Activated CD4-positive, alpha-beta memory T cell treated with anti-CD3 and anti-CD28 coated beads, Interleukin-2, amount 10 ng/mL, durations not matched to agents 7 days and 5 days (primary cell): Measurements from ENCODE around the gene PPAN. TPM values are rescaled to one million over a fixed set of nuclear protein-coding genes. Genes with fewer than 3 reads are reported as not detected.

Experiments used
- CTCF ChIA-PET: fragments of 350-600 bp; sonication (Branson Sonifier 250); formaldehyde crosslinking; loops from one replicate; lab custom pipeline; 2021; ENCODE audit warnings: antibody characterized with exemption, inconsistent platforms; lab: Charles Lee
- POLR2A ChIA-PET: fragments of 350-600 bp; sonication (Branson Sonifier 250); formaldehyde crosslinking; loops from one replicate; lab custom pipeline; 2021; ENCODE audit warnings: antibody characterized with exemption; lab: Charles Lee
- DNase-seq: peaks from one replicate; pipeline ENCODE4 v3.0.0-alpha.2; 2020
- H3K27ac Mint-ChIP-seq: one replicate; pipeline ENCODE4 v1.8.0; 2021; ENCODE audit warnings: mild to moderate bottlenecking, mixed read lengths
- H3K27me3 Mint-ChIP-seq: one replicate; pipeline ENCODE4 v1.8.0; 2021; ENCODE audit warnings: mixed read lengths
- H3K36me3 Mint-ChIP-seq: one replicate; pipeline ENCODE4 v1.8.0; 2021; ENCODE audit warnings: low read depth, mixed read lengths
- H3K4me1 Mint-ChIP-seq: one replicate; pipeline ENCODE4 v1.8.0; 2021; ENCODE audit warnings: mixed read lengths
- H3K4me3 Mint-ChIP-seq: one replicate; pipeline ENCODE4 v1.8.0; 2021; ENCODE audit warnings: mild to moderate bottlenecking, mixed read lengths
- H3K9me3 Mint-ChIP-seq: one replicate; pipeline ENCODE4 v1.8.0; 2021; ENCODE audit warnings: mixed read lengths
- total RNA-seq, 2 experiments: library from RNA; stranded (reverse); gene quantifications; one replicate each; pipeline ENCODE4 v1.2.3, GENCODE V29; 2021

Gene PPAN
- total RNA-seq, 2 experiments from 2014 or later, result 74.3 to 75.6 TPM

DNA sequence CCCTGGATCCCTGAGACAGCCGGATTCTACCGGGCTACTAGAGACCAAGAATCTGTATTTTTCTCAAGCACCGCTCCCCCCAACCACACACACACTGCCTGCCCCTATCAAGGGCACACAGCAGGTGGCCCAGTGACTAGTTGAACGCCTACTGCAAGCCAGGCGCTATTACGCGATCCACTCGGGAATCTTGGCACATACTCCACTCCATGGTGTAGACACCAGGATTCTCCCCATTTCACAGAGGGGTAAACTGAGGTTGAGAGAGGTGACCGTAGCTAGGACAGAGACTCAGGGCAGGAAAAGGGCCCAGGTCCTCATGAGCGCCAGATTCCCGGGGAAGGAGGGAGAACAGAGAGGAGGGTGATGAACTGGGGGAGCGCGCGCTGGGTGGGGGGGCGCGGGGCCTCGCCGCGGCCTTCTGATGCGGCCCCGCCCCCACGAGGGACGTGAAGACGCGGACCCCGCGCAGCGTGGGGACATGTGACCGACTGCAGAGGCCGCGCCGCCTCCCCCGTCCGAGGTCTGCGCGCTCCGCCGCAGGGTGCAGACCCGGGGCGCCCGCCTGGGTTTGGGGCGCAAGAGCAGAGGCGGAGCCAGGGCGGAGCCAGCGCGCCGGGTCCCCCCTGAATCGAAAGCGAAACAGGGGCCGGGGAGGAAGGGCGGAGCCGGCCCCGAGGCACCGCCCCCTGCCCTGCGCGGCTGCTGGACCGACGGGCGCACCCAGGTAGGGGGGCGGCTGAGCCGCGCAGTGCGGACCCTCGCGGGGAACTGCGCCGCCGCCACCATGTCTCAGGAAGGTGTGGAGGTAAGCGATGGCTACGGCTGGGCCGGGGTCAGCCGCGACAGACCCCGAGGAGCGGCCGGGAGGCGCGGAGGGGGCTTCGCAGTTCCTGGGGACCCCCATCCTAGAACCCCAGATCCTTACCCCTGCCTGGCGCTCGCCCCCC, 20.2 kb upstream of the PPAN start, which contains the start of gene SHFL:
Gene SHFL, plus strand, starts transcription at position 677 of the 950 bp plus-strand sequence. Its CDS starts 111 bp downstream, at position 788.
- peak within 1 kb of the TSS; percentile 74 for H3K27ac Mint-ChIP-seq
- peak within 1 kb of the TSS; percentile 85 for H3K4me3 Mint-ChIP-seq
- DNase-seq, result peak; percentile 90
- H3K4me1 Mint-ChIP-seq, result peaks cover 19% of the 10 kb centered on the region
- H3K27me3 Mint-ChIP-seq, result no peaks in the 10 kb centered on the region
- H3K9me3 Mint-ChIP-seq, result no peaks in the 10 kb centered on the region
- peaks cover 25% of the 10 kb centered on the region for H3K36me3 Mint-ChIP-seq
- POLR2A ChIA-PET, result interaction anchor here (1.8 to 4.6 kb wide), 2 partner anchors 10 to 19 kb away, joined by 4 to 21 read pairs; no protein-coding TSS in a partner anchor
- CTCF ChIA-PET, result no interaction called here

DNA sequence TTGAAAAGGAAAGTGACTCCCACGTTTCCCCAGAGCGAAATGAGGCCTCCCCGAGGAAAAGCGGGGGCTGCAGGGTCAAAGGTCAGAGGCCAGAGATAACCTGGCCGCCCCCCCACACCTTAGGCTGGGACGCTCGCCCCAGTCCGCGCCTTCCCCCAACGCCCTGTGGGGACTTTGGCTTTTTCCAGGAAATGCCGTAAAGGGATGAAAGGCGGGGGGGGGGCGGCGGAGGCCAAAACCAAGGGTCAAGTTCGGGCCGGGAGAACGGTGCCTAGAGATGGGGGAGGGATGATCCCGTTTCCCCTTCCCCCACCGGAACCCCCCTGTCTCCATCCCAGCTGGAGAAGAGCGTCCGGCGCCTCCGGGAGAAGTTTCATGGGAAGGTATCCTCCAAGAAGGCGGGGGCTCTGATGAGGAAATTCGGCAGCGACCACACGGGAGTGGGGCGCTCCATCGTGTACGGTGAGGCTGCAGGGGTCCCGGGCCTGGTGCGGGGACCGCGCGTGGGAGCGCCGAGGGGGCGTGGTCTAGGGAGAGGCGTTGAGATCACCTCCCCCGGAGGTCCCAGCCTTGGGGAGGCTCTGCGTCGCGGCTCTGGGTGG, 19.5 kb upstream of the PPAN start:
- Mint-ChIP-seq H3K4me3 (peak overlapping the region; percentile 85), H3K27ac (peak overlapping the region; percentile 74), H3K27me3 (no peaks in the 10 kb centered on the region), H3K9me3 (no peaks in the 10 kb centered on the region), H3K36me3 (peaks cover 31% of the 10 kb centered on the region), H3K4me1 (peaks cover 22% of the 10 kb centered on the region)
- ChIA-PET POLR2A (interaction anchor here (4.6 kb wide), 1 partner anchor 9 kb away, joined by 21 read pairs; no protein-coding TSS in a partner anchor), CTCF (no interaction called here)
- DNase-seq, result peak; percentile 50

DNA sequence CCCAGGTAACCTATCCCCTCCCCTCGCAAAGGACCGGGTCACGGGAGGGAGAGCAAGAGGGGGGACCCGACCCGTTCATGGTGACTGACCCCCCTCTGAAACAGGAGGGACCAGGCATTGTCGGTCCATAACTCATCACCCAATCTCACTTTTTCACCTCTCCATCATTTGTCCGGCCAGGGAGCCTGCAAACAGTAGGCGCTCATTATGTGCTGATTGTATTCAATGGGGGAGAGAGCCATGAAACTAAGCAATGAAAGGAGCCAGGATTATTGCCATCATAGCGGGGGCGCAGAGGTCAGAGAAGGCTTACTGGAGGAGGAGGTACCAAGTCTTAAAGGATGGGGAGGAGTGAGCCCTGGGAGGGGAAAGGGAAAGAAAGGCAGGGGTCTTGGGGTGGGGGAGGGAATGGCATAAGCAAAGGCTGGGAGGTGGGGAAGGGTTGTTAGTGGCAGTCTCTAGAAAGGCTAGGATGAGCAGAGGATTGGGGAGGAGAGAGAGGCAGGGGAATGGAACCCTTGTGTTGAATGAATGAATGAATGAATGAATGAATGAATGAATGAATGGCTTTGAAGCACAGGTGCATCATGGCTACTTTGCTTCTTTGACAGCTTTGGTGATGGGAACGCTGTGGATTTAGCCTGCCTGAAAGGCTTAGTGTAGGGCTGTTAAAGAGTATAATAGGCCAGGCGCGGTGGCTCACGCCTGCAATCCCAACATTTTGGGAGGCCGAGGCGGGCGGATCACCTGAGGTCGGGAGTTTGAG, 18.7 kb upstream of the PPAN start:
- no peak for DNase-seq

DNA sequence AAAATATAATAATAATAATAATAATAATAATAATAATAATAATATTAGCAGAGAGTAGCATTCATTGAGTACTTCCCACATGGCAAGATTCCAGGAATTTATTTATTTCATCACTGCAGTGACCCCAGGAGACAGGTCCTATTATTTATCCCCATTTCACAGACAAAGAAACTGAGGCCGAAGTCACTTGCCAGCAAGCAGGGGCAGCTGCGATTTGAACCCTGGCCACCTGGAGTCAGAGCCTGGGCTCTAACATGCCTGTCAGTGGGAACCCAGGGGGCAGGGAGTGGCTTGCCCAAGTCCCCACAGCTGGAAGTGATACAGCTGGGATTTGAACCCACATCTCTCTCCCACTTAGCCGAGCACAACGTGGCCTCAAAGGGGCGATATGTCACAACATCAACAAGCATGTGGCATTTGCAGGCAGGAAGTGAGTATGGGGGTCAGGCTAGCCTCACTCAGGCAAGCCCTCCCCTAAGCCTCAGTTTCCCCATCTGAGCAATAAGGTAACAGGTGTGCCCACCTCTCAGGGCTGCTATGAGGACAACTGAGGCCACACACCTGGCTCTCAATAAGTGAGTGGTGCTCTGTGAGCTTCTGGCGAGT, 17.1 kb upstream of the PPAN start:
- CTCF ChIA-PET, result no interaction called here
- POLR2A ChIA-PET, result interaction anchor here (1.3 kb wide), 1 partner anchor 17 kb away, joined by 5 read pairs; the partner anchor contains the start of gene PPAN

More for the DNA sequence above, 18.7 kb upstream of the PPAN start:
- POLR2A ChIA-PET, result interaction anchor here (4.6 kb wide), 1 partner anchor 8 kb away, joined by 21 read pairs; no protein-coding TSS in a partner anchor
- CTCF ChIA-PET, result interaction anchor here (0.7 kb wide), 1 partner anchor 321 kb away, joined by 3 read pairs; no protein-coding TSS in a partner anchor
- H3K27ac Mint-ChIP-seq, result peak overlapping the region; percentile 74
- H3K9me3 Mint-ChIP-seq, result no peaks in the 10 kb centered on the region
- peaks cover 27% of the 10 kb centered on the region for H3K4me1 Mint-ChIP-seq
- H3K27me3 Mint-ChIP-seq, result no peaks in the 10 kb centered on the region
- peak overlapping the region; percentile 85 for H3K4me3 Mint-ChIP-seq
- peaks cover 38% of the 10 kb centered on the region for H3K36me3 Mint-ChIP-seq

DNA sequence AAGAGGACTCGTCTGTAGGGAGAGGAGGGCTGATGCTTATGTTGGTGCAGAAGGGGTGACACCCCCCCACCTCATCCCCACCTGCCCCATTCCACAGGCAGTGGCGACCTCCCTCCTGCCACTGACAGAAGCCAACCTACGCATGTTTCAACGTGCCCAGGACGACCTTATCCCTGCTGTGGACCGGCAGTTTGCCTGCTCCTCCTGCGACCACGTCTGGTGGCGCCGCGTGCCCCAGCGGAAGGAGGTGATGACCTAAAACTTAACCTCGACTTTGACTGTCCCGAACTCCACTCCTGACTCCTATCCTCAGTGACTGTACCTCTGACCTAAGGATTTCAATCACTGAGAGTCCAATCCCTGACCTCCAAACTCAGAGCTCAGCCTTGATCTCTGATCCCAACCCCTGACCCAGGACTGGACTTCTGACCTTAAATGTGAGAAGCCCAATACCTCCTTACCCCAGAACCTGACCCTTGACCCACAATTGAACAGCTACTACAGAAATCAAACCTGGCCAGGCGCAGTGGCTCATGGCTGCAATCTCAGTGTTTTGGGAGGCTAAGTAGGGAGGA, 16.3 kb upstream of the PPAN start:
- Mint-ChIP-seq H3K4me3 (no peak overlapping the region), H3K27me3 (no peaks in the 10 kb centered on the region), H3K4me1 (peaks cover 27% of the 10 kb centered on the region), H3K27ac (peak overlapping the region; percentile 47), H3K36me3 (peaks cover 59% of the 10 kb centered on the region), H3K9me3 (no peaks in the 10 kb centered on the region)
- ChIA-PET CTCF (no interaction called here), POLR2A (interaction anchor here (1.4 kb wide), 1 partner anchor 16 kb away, joined by 4 read pairs; the partner anchor contains the start of gene PPAN)
- no peak for DNase-seq

More for the DNA sequence above, 17.1 kb upstream of the PPAN start:
- no peak overlapping the region for H3K27ac Mint-ChIP-seq
- H3K4me1 Mint-ChIP-seq, result peaks cover 27% of the 10 kb centered on the region
- H3K36me3 Mint-ChIP-seq, result peaks cover 53% of the 10 kb centered on the region
- no peak overlapping the region for H3K4me3 Mint-ChIP-seq
- no peaks in the 10 kb centered on the region for H3K9me3 Mint-ChIP-seq
- no peak for DNase-seq
- H3K27me3 Mint-ChIP-seq, result no peaks in the 10 kb centered on the region

DNA sequence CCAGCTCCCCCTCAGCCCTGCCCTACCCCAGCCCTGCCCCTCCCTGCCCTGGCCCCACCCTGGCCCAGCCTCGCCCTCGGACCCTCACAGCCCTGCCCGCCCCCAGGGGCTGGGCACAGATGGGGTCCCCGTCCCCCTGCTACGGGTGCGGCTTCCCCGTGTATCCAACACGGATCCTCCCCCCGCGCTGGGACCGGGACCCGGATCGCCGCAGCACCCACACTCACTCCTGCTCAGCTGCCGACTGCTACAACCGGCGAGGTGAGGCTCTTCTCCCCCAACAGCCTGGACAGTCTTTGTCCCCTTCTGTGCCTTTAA, 14.8 kb upstream of the PPAN start:
- CTCF ChIA-PET, result no interaction called here
- POLR2A ChIA-PET, result no interaction called here
- Mint-ChIP-seq H3K9me3 (peaks cover 4% of the 10 kb centered on the region), H3K27me3 (no peaks in the 10 kb centered on the region), H3K4me1 (peaks cover 29% of the 10 kb centered on the region), H3K36me3 (peaks cover 62% of the 10 kb centered on the region), H3K27ac (no peak overlapping the region), H3K4me3 (no peak overlapping the region)
- no peak for DNase-seq

DNA sequence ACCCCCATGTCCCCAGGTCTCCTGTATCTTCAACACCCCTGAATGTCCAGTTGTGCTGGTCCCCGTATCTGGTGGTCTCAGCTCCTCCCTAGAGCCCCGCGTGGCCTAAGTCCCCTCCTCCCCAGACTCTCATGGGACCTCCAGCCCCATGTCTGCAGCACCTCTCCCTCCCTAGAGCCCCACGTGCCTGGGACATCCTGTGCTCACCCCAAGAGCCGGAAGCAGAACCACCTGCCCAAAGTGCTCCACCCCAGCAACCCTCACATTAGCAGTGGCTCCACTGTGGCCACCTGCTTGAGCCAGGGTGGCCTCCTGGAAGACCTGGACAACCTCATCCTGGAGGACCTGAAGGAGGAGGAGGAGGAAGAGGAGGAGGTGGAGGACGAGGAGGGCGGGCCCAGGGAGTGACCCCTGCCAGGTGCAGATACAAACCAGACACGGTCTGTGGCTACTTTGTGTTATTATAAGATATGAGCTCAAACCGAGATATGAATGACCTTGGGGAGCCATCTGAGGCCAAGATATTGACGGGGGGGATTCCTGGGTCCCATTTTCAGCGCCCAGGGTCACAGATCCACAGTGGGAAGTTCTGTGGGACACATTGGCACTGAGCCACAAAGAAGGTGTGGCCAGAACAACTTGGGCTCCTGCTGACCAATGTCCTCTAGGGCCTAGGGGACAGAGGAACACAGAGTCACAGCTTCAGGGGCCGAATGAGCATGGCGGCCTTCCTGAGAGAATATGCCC, 14.1 kb upstream of the PPAN start:
- POLR2A ChIA-PET, result no interaction called here
- no peak for DNase-seq
- Mint-ChIP-seq H3K36me3 (peaks cover 60% of the 10 kb centered on the region), H3K4me1 (peaks cover 31% of the 10 kb centered on the region), H3K4me3 (no peak overlapping the region), H3K27ac (peak overlapping the region; percentile 44), H3K9me3 (peaks cover 4% of the 10 kb centered on the region), H3K27me3 (no peaks in the 10 kb centered on the region)
- CTCF ChIA-PET, result no interaction called here

DNA sequence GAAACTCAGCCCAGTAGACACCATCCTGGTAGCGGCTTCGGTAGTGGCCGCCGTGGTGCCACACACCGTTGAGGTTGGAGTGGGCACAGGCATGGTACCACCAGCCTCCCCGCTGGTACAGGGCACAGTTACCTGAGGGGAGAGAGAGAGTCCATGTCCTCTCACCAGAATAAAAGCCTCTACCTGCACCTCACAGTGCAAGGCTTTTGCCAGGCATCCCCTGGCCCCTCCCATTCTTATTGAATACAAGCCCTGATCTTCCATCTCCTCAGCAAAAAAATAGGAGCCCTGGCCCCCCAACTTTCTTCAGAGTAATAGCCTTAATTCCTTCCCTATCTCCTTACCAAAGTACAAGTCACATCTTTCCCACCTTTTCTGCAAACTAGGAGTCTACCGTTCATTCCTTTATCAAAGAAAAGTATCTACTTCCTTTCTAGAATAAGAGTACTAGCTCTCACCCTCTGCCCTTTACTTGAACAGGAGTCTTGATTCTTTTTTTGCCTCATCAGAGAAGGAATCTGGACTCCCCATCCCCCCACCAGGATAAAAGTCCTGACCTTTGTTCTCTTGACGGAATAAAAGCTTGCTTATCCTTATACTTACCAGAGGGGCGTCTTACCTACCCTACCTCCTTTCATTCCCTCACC, 13.4 kb upstream of the PPAN start:
- Mint-ChIP-seq H3K9me3 (peaks cover 4% of the 10 kb centered on the region), H3K36me3 (peaks cover 53% of the 10 kb centered on the region), H3K27ac (no peak overlapping the region), H3K4me3 (no peak overlapping the region), H3K27me3 (no peaks in the 10 kb centered on the region), H3K4me1 (peaks cover 24% of the 10 kb centered on the region)
- ChIA-PET CTCF (no interaction called here), POLR2A (no interaction called here)
- no peak for DNase-seq

DNA sequence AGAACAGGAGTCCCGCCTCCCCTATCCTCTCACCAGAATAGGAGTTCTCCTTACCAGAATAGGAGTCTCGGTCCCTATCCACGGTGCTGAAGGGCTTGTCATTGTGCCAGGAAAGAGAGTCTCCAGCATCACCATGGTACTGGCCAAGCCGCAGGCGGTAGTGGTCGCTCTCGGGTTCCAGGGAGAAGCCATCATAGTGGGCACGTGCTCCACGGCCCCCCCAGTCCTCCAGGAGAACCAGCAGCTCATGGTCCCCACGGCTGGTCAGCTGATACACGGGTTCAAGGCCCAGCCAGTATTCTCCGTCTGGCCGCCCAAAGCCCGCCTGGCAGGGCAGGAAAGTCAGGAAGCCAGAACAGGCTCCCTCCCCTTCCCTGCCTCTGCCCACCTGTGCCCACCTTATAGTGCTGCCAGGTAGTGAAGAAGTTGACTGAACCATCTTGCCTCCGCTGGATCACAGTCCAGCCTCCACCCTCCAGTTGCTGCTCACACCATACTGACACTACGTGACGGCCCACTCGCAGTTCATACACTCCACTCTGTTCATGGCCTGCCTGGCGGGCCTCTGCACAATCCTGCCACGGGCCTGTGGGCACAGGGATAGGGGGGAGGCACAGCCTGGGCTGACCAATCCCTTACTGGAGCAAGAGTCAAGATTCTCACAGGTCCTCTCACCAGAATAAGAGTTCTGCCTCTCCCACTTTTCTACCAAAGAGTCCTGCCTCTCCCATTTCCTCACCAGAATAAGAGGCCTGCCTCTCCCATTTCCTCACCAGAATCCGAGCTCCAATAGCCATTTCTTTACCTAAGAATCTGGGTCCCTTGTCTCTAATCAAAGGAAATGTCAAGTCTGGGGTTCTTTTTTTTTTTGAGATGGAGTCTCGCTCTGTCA, 12.6 kb upstream of the PPAN start:
- ChIA-PET POLR2A (no interaction called here), CTCF (no interaction called here)
- Mint-ChIP-seq H3K4me1 (peaks cover 27% of the 10 kb centered on the region), H3K36me3 (peaks cover 53% of the 10 kb centered on the region), H3K4me3 (no peak overlapping the region), H3K27me3 (no peaks in the 10 kb centered on the region), H3K27ac (no peak overlapping the region), H3K9me3 (peaks cover 4% of the 10 kb centered on the region)
- DNase-seq, result no peak

DNA sequence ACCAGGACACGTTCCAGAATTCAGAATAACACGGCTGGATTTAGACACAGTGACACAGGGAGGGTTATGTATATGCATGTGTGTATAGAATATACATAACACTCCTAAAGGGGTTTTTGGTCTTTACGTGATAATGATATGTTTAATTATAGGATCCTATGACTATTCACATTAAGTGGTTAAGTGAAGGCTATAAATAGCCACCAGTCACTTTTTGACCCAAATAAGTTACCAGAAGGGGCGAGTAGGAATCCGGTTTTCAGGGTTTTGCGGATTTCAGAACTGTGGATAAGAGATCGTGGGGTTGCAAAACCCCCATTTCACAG, 10.6 kb upstream of the PPAN start:
- H3K4me1 Mint-ChIP-seq, result peaks cover 35% of the 10 kb centered on the region
- CTCF ChIA-PET, result interaction anchor here (0.9 to 3.6 kb wide), 10 partner anchors 9 to 261 kb away, joined by 3 to 72 read pairs (median 4); partner anchors contain the start of genes P2RY11, PIN1 and PPAN
- H3K27ac Mint-ChIP-seq, result peak overlapping the region; percentile 23
- H3K9me3 Mint-ChIP-seq, result peaks cover 4% of the 10 kb centered on the region
- peaks cover 38% of the 10 kb centered on the region for H3K36me3 Mint-ChIP-seq
- no peak overlapping the region for H3K4me3 Mint-ChIP-seq
- no peak for DNase-seq
- POLR2A ChIA-PET, result interaction anchor here (0.7 to 4.8 kb wide), 10 partner anchors 9 to 175 kb away, joined by 3 to 52 read pairs (median 8); partner anchors contain the start of genes EIF3G, ICAM1, P2RY11 and PPAN
- no peaks in the 10 kb centered on the region for H3K27me3 Mint-ChIP-seq
